OCI-LY1 (cell line): ENCODE data around the gene PTPRF.

Experiments
- H2AFZ ChIP-seq: fragments of 200-600 bp; sonication (generic), shearing (Covaris generic); 2 replicates; pipeline ENCODE4 v1.6.0; 2014; ENCODE audit warnings: antibody characterized with exemption, mild to moderate bottlenecking, low read length
- H3F3A ChIP-seq: fragments of 200-600 bp; sonication (generic), shearing (Covaris generic); 2 replicates; pipeline ENCODE4 v1.6.0; 2014; ENCODE audit warnings: mild to moderate bottlenecking, antibody characterized with exemption, low read length, moderate library complexity; ENCODE audit not compliant: insufficient read depth
- H3K27ac ChIP-seq: fragments of 200-600 bp; sonication (generic); 2 replicates; pipeline ENCODE4 v1.5.1; 2014; ENCODE audit warnings: low read length, mixed run types, mild to moderate bottlenecking, low read depth; ENCODE audit not compliant: poor library complexity, severe bottlenecking
- H3K27me3 ChIP-seq: fragments of 200-600 bp; sonication (generic); 2 replicates; pipeline ENCODE4 v1.6.0; 2014; ENCODE audit warnings: antibody characterized with exemption, mild to moderate bottlenecking, low read length, moderate library complexity; ENCODE audit not compliant: insufficient read depth
- H3K36me3 ChIP-seq: fragments of 200-600 bp; sonication (generic); 2 replicates; pipeline ENCODE4 v1.6.1; 2014; ENCODE audit warnings: mild to moderate bottlenecking, antibody characterized with exemption, low read length, moderate library complexity, mixed read lengths; ENCODE audit not compliant: insufficient read depth
- H3K4me1 ChIP-seq: fragments of 200-600 bp; sonication (generic); 2 replicates; pipeline ENCODE4 v1.5.1; 2014; ENCODE audit warnings: mild to moderate bottlenecking, low read length, moderate library complexity; ENCODE audit not compliant: insufficient read depth, severe bottlenecking
- H3K4me2 ChIP-seq: fragments of 200-600 bp; sonication (generic), shearing (Covaris generic); 2 replicates; pipeline ENCODE4 v1.6.1; 2014; ENCODE audit warnings: low read length
- H3K4me3 ChIP-seq: fragments of 200-600 bp; sonication (generic); 2 replicates; pipeline ENCODE4 v1.5.1; 2014; ENCODE audit warnings: low read length, low read depth, mild to moderate bottlenecking, mixed read lengths; ENCODE audit not compliant: poor library complexity, severe bottlenecking
- H3K79me2 ChIP-seq: fragments of 200-600 bp; shearing (Covaris generic); 2 replicates; pipeline ENCODE4 v1.6.1; 2016; ENCODE audit warnings: mixed run types, low read length, mixed read lengths; ENCODE audit not compliant: insufficient read depth
- H3K9ac ChIP-seq: fragments of 200-600 bp; sonication (generic), shearing (Covaris generic); 2 replicates; pipeline ENCODE4 v1.6.1; 2014; ENCODE audit warnings: mild to moderate bottlenecking, low read length, mixed read lengths
- H3K9me2 ChIP-seq: fragments of 200-600 bp; sonication (generic), shearing (Covaris generic); 2 replicates; pipeline ENCODE4 v1.6.1; 2014; ENCODE audit warnings: low read depth, mild to moderate bottlenecking, low read length, mixed read lengths
- H3K9me3 ChIP-seq: fragments of 200-600 bp; shearing (Covaris generic); 2 replicates; pipeline ENCODE4 v1.6.1; 2014; ENCODE audit warnings: low read length, mixed read lengths
- H4K20me1 ChIP-seq: fragments of 200-600 bp; sonication (generic), shearing (Covaris generic); 2 replicates; pipeline ENCODE4 v1.6.0; 2016; ENCODE audit warnings: mild to moderate bottlenecking, low read length; ENCODE audit not compliant: insufficient read depth
- EZH2 ChIP-seq: fragments of 200-600 bp; sonication (generic), shearing (Covaris generic); IDR thresholded peaks from 2 replicates; pipeline ENCODE4 v1.8.0; 2017; ENCODE audit warnings: borderline replicate concordance, mixed run types, mild to moderate bottlenecking, antibody characterized with exemption, low read length, moderate library complexity, mixed read lengths
- TF ChIP-seq, protein P1 (sequence below): fragments of 200-600 bp; sonication (generic), shearing (Covaris generic); IDR thresholded peaks from 2 replicates; pipeline ENCODE4 v1.5.1; 2017; ENCODE audit warnings: mild to moderate bottlenecking, antibody characterized with exemption, low read length, moderate library complexity, mixed read lengths

PTPRF gene

DNA sequence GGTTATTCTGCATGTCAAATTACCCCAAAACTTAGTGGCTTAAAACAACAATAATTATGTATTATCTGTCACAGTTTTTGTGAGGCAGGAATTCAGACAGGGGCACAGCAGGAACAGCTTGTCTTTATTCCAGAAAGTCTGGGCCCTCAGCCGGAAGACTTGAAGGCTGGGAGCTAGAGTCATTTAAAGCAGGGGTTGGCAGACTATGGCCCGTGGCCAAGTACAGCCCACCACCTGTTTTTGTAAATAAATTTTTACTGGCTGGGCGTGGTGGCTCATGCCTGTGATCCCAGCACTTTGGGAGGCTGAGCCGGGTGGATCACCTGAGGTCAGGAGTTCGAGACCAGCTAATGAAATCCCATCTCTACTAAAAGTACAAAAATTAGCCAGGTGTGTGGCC, 79.7 kb downstream of the PTPRF start:
- H3K9me3 ChIP-seq, result no peaks in the 10 kb centered on the region
- TF ChIP-seq, protein P1, sequence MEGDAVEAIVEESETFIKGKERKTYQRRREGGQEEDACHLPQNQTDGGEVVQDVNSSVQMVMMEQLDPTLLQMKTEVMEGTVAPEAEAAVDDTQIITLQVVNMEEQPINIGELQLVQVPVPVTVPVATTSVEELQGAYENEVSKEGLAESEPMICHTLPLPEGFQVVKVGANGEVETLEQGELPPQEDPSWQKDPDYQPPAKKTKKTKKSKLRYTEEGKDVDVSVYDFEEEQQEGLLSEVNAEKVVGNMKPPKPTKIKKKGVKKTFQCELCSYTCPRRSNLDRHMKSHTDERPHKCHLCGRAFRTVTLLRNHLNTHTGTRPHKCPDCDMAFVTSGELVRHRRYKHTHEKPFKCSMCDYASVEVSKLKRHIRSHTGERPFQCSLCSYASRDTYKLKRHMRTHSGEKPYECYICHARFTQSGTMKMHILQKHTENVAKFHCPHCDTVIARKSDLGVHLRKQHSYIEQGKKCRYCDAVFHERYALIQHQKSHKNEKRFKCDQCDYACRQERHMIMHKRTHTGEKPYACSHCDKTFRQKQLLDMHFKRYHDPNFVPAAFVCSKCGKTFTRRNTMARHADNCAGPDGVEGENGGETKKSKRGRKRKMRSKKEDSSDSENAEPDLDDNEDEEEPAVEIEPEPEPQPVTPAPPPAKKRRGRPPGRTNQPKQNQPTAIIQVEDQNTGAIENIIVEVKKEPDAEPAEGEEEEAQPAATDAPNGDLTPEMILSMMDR, result no peak
- no peak for TF ChIP-seq EZH2
- no peaks in the 10 kb centered on the region; the same call in 1 of the 2 replicates for H3K36me3 ChIP-seq

DNA sequence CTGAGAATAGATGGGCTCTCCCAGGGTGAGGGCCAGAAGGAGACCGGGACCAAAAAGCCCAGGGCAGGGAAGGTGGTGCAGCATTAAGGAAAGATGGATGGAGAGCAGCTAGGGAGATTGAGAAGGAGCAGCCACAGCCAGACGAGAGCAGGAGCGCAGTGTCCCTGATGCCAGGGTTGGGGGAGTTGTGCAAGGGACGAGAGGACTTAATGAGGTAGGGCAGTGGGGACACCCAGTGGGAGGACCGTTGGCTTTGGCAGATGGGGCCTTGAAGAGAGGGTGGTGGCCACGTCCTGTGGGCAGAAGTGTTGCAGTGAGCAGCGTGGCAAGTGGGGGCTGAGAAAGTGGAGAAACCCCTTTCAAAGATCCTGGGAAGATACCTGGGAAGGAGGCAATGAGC, 81.3 kb downstream of the PTPRF start:
- Histone ChIP-seq H3K9me2 (no peaks in the 10 kb centered on the region), H3K36me3 (no peaks in the 10 kb centered on the region; the same call in 1 of the 2 replicates), H3K4me2 (no peak overlapping the region), H4K20me1 (no peaks in the 10 kb centered on the region), H3K79me2 (no peaks in the 10 kb centered on the region), H3K4me1 (no peaks in the 10 kb centered on the region), H2AFZ (no peak overlapping the region), H3K9ac (no peak overlapping the region), H3F3A (no peaks in the 10 kb centered on the region), H3K4me3 (no peak overlapping the region), H3K27ac (no peak overlapping the region), H3K9me3 (no peaks in the 10 kb centered on the region), H3K27me3 (no peaks in the 10 kb centered on the region; the same call in 1 of the 2 replicates)
- TF ChIP-seq, protein P1, result no peak
- no peak for TF ChIP-seq EZH2

More for the DNA sequence above, 79.7 kb downstream of the PTPRF start:
- H3K27ac ChIP-seq, result no peak overlapping the region
- H3K4me2 ChIP-seq, result no peak overlapping the region
- no peak overlapping the region for H3K9ac ChIP-seq
- H3K79me2 ChIP-seq, result no peaks in the 10 kb centered on the region
- no peaks in the 10 kb centered on the region for H3K9me2 ChIP-seq
- H3K4me3 ChIP-seq, result no peak overlapping the region
- no peaks in the 10 kb centered on the region for H3F3A ChIP-seq
- H3K4me1 ChIP-seq, result no peaks in the 10 kb centered on the region
- H2AFZ ChIP-seq, result no peak overlapping the region
- no peaks in the 10 kb centered on the region for H4K20me1 ChIP-seq
- no peaks in the 10 kb centered on the region for H3K27me3 ChIP-seq

DNA sequence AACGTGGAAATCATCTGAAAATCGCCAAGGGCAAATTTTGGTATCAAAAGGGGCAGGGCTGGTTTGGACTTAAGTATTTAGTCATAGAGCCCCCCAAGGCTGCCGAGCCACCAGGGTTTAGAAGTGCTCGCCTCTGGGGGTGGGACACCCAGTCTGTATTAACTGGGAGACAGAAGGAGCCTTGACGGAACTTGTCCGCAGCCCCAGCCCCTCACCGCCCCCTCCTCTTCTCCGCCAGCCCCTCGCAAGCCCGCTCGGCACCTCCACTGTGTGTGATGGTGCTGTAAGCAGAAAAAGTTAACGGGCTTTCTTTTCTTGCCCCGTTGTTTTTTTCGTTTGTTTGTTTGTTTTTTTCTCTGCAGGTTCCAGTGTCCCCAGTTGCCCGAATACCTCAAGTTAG, 81.7 kb downstream of the PTPRF start:
- no peaks in the 10 kb centered on the region for H3K9me3 ChIP-seq
- H3F3A ChIP-seq, result no peaks in the 10 kb centered on the region
- no peak overlapping the region for H3K4me2 ChIP-seq
- no peak overlapping the region for H3K9ac ChIP-seq
- H4K20me1 ChIP-seq, result no peaks in the 10 kb centered on the region
- no peaks in the 10 kb centered on the region for H3K4me1 ChIP-seq
- H3K36me3 ChIP-seq, result no peaks in the 10 kb centered on the region; the same call in 1 of the 2 replicates
- TF ChIP-seq, protein P1, result no peak
- TF ChIP-seq EZH2, result no peak
- no peak overlapping the region for H2AFZ ChIP-seq
- no peak overlapping the region for H3K27ac ChIP-seq
- no peaks in the 10 kb centered on the region for H3K79me2 ChIP-seq
- H3K27me3 ChIP-seq, result no peaks in the 10 kb centered on the region; the same call in 1 of the 2 replicates
- no peaks in the 10 kb centered on the region for H3K9me2 ChIP-seq
- H3K4me3 ChIP-seq, result no peak overlapping the region
